ENCODE data around the gene SEMA4B. TPM values are rescaled to one million over a fixed set of nuclear protein-coding genes. Genes with fewer than 3 reads are reported as not detected.
A peak's percentile ranks its signal among the peaks of the same experiment; 100 is the strongest.
"Not testable (repeated sequence)": the region's sequence is repeated elsewhere in the genome, so short reads cannot be mapped to it uniquely, and the experiment has no call there.

The SEMA4B gene
- polyA plus RNA-seq, 1 experiment = 13.5 TPM

GRCh38 chr15:90249203-90249863, 48.2 kb downstream of the SEMA4B start, which contains the start of gene TTLL13:
TTLL13 (plus strand) TSS chr15:90249556; CDS start chr15:90250631, 1,075 bp downstream.
- peak; percentile 59 for DNase-seq (ENCODE audit: low read depth, low spot score)
- ChIA-PET CTCF (interaction anchor here (0.6 to 1.6 kb wide), 6 partner anchors 28 to 263 kb away, joined by 3 to 5 read pairs (median 3); no protein-coding TSS in a partner anchor), POLR2A (interaction anchor here (0.6 to 1.1 kb wide), 7 partner anchors 9 to 574 kb away, joined by 3 to 9 read pairs (median 6); partner anchors contain the start of gene IDH2)
- 0 out of 2 replicates have a peak, but pooled peaks have one; percentile 1 for TF ChIP-seq CTCF (IDR thresholded peaks at IDR 0.05; ENCODE audit: low read depth, low read length)
- Histone ChIP-seq H3K27me3 (ENCODE audit: control insufficient read depth, insufficient read depth, low read length) (no peaks in the 10 kb centered on the region), H3K9me3 (ENCODE audit: control insufficient read depth, insufficient read depth, low read length) (no peaks in the 10 kb centered on the region), H3K27ac (ENCODE audit: low read depth, low read length) (no peak within 1 kb of the TSS), H3K4me3 (ENCODE audit: low read depth, low read length) (peak within 1 kb of the TSS; percentile 72)

GRCh38 chr15:90257776-90258175, 56.6 kb downstream of the SEMA4B start:
- ChIA-PET CTCF (no interaction called here), POLR2A (no interaction called here)
- no peak for TF ChIP-seq CTCF (IDR thresholded peaks at IDR 0.05; ENCODE audit: low read depth, low read length)
- Histone ChIP-seq H3K9me3 (ENCODE audit: control insufficient read depth, insufficient read depth, low read length) (no peaks in the 10 kb centered on the region), H3K27ac (ENCODE audit: low read depth, low read length) (no peak overlapping the region), H3K4me3 (ENCODE audit: low read depth, low read length) (no peak overlapping the region), H3K27me3 (ENCODE audit: control insufficient read depth, insufficient read depth, low read length) (peaks cover 12% of the 10 kb centered on the region)
- DNase-seq (ENCODE audit: low read depth, low spot score) = no peak

GRCh38 chr15:90259524-90259923, 58.4 kb downstream of the SEMA4B start:
- peaks cover 12% of the 10 kb centered on the region for H3K27me3 ChIP-seq (ENCODE audit: control insufficient read depth, insufficient read depth, low read length)
- DNase-seq (ENCODE audit: low read depth, low spot score) = no peak
- TF ChIP-seq CTCF (IDR thresholded peaks at IDR 0.05; ENCODE audit: low read depth, low read length) = no peak
- ChIA-PET CTCF (interaction anchor here (1.0 kb wide), 1 partner anchor 38 kb away, joined by 3 read pairs; no protein-coding TSS in a partner anchor), POLR2A (interaction anchor here (0.6 kb wide), 1 partner anchor 8 kb away, joined by 6 read pairs; no protein-coding TSS in a partner anchor)
- H3K27ac ChIP-seq (ENCODE audit: low read depth, low read length) = no peak overlapping the region
- H3K4me3 ChIP-seq (ENCODE audit: low read depth, low read length) = no peak overlapping the region
- no peaks in the 10 kb centered on the region for H3K9me3 ChIP-seq (ENCODE audit: control insufficient read depth, insufficient read depth, low read length)

- H3K4me3 ChIP-seq (ENCODE audit: low read depth, low read length); H3K9me3 ChIP-seq (ENCODE audit: control insufficient read depth, insufficient read depth, low read length); POLR2A ChIA-PET; H3K27me3 ChIP-seq (ENCODE audit: control insufficient read depth, insufficient read depth, low read length); DNase-seq (ENCODE audit: low read depth, low spot score); H3K27ac ChIP-seq (ENCODE audit: low read depth, low read length): not testable (repeated sequence)
- CTCF ChIA-PET = interaction anchor here (0.6 to 0.7 kb wide), 2 partner anchors 207 to 220 kb away, joined by 3 to 4 read pairs; no protein-coding TSS in a partner anchor
These were observed 59.6 kb downstream of the SEMA4B start for GRCh38 chr15:90260731-90261130.

GRCh38 chr15:90261811-90262210, 60.7 kb downstream of the SEMA4B start:
- H3K9me3 ChIP-seq (ENCODE audit: control insufficient read depth, insufficient read depth, low read length) = peaks cover 5% of the 10 kb centered on the region; the same call in 1 of the 2 replicates
- DNase-seq (ENCODE audit: low read depth, low spot score) = no peak
- H3K27ac ChIP-seq (ENCODE audit: low read depth, low read length) = no peak overlapping the region
- CTCF ChIA-PET = interaction anchor here (0.5 kb wide), 1 partner anchor 10 kb away, joined by 3 read pairs; no protein-coding TSS in a partner anchor
- TF ChIP-seq CTCF (IDR thresholded peaks at IDR 0.05; ENCODE audit: low read depth, low read length) = no peak
- H3K27me3 ChIP-seq (ENCODE audit: control insufficient read depth, insufficient read depth, low read length) = no peaks in the 10 kb centered on the region
- POLR2A ChIA-PET = no interaction called here
- H3K4me3 ChIP-seq (ENCODE audit: low read depth, low read length) = no peak overlapping the region
